GM19324 (cell line): Measurements from ENCODE around the gene CCM2L.

Experiments
- ATAC-seq: cut with Tn5 transposase; IDR thresholded peaks from one replicate; pipeline ENCODE4 v1.9.1; 2021; ENCODE audit warnings: mild to moderate bottlenecking, moderate library complexity; ENCODE audit not compliant: unreplicated experiment, low FRiP score

CCM2L gene

DNA sequence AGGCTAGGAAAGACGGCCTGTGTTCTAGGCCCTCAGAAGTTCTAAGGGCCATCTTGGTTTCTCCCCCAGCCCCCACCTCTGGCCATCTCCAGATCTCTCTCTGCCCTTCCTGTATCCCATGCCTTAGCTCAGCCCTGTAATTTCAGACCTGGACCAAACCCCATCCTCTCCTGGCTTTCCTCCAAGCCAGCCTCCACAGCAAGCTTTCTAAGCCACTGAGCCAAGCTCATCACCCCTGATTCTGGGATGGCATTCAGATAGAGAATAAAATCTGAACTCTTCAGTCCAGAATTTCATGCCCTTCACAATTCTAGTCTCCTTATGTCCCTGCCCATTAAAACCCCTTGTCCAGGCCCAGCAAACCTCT lies 18.9 kb upstream of the CCM2L start:
- ATAC-seq, result no peak

DNA sequence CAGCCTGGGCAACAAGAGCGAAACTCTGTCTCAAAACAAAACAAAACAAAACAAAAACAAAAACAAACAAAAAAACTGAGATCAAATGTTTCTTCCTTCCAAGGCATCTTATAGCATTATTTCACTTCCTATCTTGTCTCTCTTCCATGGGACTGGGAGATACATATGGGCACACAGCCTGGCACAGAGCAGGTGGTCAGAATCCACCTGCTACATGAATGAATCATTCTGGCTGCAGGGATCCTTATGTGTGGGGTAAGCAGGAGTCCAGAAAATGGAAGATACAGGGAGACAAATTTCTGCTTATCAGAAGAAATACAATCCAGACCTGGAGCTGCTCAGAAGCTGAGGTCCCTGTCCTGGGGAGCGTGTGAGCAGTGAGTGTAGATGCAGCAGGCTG lies 18.2 kb upstream of the CCM2L start:
- no peak for ATAC-seq

DNA sequence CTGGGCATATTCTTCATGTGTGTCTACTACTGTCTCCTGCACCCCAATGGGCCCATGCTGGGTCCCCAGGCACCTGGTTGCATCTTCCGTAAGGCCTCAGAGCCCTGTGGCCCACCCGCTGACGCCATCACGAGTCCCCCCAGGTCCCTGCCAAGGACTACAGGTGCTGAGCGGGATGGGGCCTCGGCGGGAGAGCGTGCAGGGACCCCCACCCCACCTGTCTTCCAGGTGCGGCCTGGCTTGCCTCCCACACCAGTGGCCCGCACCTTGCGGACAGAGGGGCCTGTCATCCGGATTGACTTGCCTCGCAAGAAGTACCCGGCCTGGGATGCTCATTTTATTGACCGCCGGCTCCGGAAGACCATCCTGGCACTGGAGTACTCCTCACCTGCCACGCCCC lies 13.2 kb upstream of the CCM2L start:
- ATAC-seq, result no peak

DNA sequence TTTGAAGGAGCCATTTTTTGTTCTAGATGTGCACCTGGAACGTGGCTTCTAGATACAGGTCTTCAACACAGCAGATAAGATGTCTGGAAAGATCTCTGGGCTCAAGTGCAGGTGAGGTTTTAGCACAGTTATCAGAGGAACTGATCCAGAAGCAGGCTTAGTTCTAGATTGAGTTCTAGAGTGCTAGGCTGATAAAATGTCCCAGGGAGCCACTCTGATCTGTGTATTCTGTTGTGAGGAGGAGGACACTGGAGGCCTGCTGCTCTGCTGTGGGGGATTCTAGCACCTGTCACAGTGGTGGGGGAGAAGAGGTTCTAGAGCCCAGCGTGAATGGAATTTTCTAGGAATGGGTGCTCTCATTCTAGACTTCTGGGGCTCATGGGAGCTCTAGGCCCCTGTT lies 12.0 kb upstream of the CCM2L start:
- ATAC-seq, result no peak

DNA sequence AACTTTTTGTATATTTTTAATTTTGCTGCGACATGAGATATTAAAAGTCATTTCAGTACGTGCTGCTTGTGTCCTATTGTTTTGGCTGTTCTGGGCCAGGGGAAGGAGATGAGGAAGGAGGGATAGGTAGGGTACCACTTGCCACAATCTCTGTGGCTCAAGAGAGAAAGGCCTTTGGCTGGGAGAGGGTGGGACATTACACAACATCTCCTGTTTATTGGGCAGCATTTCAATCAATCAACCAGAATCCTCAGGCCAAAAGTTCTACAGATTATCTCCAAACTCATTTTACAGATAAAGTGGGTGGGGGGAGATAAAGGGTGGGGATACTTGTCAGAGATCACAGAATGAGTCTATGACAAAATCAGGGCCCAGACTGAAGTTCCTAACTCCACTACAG lies 6.9 kb upstream of the CCM2L start:
- ATAC-seq, result no peak

DNA sequence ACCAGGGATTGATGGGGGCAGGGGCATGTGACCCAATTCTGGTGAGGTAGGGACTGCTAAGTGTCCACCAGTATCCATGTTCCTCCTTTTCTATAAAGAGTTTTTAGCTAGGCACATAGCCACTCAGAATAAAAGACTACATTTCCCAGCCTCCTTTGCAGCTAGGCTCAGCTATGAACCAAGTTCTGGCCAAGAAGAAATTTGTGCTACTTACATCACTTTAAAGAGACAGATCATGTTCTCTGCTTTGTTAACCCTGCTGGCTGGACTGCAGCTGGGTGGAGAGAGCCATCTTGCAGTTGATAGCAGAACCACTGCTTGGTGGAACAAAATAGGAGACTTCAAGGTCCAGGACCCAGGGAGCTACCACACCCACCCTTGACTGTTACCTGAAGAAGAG lies 5.3 kb upstream of the CCM2L start:
- no peak for ATAC-seq

DNA sequence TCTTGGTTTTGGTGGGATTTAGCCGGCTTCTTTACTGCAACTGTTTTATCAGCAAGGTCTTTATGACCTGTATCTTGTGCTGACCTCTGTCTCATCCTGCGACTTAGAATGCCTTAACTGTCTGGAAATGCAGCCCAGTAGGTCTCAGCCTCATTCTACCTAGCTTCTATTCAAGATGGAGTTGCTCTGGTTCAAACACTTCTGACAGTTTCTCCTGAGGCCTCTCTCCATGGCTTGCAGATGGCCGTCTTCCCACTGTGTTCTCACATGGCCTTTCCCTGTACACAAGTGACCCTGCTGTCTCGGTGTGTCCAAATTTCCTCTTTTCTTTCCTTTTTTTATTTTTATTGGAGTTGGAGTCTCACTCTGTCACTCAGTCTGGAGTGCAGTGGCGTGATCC lies 4.2 kb upstream of the CCM2L start:
- ATAC-seq, result no peak

DNA sequence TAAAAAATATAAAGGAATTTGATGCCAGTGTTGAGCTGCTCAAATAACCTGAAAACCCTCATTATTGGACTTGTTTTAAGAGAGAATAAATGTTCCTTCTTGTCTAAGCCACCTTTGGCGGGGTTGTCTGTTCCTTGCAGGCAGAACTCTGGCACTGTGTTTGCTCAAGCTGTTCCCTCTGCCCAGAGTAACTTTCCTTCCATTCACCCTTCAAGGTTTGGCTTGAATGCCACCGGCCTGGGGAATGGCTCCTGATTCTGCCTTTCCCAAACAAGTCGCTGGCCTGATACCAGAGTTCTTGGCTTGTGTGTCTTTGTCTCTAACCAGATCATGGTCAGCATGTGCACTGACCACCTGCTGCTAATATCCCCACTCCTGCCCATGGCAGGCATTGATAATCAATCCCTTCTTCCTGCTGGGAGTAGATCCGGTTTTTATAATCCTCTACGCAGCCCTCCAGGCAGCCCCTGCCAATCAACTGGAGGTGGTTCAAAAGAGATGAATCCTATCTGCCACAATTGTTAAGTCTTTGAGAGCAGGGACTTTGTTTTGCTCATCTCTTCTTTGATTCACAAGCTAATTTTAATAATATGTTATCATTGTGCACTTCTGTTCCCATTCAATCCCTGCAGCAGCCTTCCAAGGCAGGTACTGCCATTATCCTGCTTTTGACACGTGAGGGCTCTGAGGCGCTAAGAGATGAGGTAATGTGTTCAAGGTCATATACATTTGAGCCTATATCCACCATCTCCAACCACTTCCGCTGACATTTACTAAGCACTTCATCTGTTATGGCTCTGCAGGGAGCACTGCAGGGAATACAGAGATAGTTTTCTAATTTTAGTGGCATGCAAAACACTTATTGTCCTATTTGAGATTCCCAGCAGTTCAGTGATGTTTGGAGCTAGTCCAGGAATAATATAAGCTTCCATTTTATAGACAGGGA lies 3.1 kb upstream of the CCM2L start:
- ATAC-seq, result no peak

DNA sequence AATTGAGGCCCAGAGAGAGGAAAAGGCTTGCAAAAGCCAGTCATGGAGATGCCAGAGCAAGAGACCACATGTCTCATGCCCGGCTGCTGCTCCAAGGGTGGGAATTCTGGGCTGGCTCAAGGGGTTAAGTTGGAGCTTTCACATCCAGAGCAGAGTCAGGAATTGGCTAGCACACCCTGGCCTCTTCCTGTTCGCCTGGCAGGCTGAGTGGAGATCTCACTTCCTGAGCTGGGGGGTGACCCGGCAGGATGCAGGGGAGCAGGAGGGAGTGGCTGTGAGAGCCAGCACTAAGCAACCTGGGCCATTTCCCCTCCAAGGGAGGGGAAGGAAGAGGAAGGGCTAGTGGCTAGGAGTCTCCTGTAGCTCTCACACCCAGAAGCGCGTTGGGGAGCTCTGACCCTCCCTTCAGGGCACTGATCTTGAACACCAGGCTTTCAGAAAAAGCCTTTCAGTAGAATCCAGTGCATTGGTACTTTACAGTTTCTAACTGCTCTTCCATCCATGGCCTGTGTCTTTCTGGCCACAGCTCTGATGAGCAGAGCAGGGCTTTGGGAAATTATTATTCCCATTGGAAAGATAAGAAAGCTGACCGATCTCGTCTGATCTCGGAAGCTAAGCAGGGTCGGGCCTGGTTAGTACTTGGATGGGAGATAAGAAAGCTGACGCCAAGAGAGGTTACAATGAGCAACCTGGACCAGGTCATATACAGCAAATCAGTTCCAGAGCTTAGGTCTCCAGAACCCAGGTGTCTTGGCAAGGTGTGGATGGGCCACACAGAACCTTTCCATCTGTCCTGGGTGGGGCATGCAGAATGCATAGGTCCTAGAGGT lies 2.2 kb upstream of the CCM2L start:
- no peak for ATAC-seq

DNA sequence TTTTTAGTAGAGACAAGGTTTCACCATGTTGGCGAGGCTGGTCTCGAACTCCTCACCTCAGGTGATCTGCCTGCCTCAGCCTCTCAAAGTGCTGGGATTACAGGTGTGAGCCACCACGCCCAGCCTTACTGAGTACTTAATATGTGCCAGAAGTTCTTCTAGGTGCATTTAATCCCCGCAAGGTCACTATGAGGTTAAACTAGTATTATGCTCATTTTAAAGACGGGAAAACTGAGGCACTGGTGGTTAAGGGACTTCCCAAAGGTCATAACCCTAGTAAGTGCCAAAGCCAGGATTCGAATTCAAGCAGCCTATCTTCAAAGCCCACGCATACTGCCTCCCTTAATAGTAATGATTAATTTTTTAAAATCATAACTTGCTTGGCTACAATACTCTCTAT lies 674 bp upstream of the CCM2L start:
- ATAC-seq, result no peak

DNA sequence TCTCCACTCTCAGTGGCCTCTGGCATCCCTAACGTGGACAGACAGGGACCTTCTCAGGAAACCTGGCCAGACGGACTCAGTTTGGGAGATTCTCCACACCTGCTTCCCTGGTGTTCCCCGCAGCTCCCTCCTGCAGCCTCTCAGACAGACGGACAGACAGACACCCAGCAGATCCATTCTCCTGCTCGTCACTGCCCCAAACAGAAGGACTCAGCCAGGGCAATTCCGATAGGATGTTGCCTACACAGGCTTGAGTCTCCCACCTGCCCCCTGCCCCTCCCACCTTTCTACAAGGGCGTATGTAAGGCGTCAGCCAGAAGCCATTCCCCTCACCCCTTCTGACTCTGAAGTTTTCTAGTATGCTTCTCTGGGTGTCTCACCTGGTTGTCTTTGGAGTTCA lies 428 bp downstream of the CCM2L start:
- ATAC-seq, result no peak

DNA sequence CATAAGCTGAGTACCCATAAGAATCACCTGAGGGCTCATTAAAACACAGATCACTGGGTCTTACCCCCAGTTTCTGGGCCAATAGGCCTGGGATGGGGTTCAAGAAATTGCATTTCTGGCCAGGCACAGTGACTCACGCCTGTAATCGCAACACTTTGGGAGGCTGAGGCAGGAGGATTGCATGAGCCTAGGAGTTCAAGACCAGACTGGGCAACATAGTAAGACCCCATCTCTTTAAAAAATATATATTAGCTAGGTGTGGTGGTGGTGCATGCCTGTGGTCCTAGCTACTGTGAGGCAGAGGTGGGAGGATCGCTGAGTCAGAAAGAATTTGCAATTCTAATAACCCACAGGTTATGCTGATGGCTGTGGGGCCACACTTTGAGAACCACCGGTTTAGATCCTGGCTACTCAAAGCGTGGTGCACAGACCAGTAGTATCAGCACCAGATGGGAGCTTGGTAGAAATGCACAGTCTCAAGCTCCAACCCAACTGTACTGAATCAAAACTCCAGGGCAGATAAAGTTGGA lies 2.0 kb downstream of the CCM2L start:
- ATAC-seq, result no peak

DNA sequence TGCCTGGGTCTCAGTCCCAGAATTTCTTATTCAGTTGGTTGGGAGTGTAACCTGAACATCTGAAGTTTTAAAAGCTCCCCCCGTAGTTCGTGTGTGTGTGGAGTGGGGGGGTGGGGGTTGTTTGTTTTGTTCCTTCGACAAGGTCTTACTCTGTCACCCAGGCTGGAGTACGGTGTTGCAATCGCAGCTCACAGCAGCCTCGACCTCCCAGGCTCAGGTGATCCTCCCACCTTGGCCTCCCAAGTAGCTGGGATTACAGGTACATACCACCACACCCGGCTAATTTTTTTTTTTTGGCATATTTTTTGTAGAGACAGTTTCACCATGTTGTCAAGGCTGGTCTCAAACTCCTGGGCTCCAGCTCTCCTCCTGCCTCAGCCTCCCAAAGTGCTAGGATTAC lies 3.1 kb downstream of the CCM2L start:
- ATAC-seq, result no peak

DNA sequence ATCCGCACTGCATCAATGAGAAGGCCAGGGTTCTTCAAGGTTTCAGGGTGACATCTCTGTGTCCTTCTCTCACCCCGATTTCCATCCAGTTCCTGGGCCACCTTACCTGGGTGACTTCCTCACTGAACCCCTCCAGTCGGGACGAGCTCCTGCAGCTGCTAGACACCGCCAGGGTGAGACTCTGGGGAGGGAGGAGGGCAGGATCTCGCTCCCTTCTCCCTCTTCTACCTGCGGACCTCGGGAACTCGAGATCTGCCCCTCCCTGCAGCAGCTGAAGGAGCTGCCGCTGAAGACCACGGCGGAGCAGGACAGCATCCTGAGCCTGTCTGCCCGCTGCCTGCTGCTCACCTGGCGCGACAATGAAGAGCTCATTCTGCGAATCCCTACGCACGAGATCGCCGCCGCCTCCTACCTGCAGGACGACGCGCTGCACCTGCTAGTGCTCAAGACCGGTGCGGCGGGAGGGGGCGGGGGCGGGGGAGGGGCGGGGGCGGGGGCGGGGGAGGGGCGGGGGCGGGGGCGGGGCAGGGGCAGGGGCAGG lies 7.5 kb downstream of the CCM2L start:
- ATAC-seq, result no peak

DNA sequence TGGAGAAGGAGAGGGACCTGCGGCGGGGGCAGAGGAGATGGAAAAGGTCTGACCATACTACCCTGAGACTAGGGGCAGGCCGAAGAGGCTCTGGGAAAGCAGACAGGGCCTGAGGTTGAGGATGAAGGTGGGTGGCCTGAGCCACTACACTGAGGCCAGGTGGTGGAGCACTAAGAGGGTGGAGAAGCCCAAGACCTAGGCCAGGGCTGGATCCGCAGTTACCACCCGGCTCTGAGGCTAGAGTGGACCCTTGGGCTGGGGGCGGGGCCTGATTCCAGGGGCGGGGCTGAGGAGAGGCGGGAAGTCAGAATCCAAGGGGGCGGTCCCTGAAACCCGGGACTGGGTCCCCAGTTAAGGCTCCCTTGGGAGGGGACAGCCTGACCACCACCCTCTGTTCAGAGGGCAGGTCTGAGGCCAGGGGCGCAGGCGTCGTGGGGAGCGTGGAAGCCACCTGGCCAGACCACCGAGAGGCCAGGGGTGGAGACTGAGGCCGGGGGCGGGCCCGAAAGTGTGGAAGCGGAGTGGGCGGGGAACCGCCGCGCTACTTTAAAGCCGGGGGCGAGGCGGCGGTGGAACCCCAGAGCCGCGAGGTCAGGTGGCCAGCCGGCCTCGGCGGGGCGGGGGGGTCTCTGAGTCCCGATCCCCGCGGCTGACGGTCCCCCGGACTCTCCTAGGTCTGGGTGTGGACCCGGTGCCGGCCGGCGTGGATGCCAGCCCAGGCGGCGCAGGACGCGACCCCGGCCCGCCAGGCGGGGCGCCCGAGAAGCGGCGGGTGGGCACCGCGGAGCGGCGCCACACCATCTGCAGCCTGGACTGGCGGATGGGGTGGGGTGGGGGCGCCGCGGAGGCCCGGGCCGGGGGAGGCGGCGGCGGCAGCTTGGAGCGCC lies 8.3 kb downstream of the CCM2L start:
- ATAC-seq, result no peak

DNA sequence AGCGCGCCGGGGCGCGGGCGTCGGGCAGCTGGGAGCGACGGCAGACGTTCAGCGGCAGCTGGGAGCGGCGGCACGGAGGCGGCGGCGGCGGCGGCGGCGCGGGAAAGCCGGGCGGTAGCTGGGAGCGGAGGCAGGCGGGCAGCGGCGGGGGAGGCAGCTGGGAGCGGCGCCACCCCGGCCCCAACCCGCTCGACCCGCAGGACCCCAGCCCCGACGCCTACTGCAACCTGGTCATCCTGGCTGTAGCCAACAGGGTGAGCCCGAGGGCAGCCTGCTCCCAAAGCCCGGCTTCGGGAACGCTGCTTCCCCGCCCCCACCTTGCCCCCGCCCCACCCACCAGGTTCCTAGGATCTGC lies 8.9 kb downstream of the CCM2L start:
- no peak for ATAC-seq

DNA sequence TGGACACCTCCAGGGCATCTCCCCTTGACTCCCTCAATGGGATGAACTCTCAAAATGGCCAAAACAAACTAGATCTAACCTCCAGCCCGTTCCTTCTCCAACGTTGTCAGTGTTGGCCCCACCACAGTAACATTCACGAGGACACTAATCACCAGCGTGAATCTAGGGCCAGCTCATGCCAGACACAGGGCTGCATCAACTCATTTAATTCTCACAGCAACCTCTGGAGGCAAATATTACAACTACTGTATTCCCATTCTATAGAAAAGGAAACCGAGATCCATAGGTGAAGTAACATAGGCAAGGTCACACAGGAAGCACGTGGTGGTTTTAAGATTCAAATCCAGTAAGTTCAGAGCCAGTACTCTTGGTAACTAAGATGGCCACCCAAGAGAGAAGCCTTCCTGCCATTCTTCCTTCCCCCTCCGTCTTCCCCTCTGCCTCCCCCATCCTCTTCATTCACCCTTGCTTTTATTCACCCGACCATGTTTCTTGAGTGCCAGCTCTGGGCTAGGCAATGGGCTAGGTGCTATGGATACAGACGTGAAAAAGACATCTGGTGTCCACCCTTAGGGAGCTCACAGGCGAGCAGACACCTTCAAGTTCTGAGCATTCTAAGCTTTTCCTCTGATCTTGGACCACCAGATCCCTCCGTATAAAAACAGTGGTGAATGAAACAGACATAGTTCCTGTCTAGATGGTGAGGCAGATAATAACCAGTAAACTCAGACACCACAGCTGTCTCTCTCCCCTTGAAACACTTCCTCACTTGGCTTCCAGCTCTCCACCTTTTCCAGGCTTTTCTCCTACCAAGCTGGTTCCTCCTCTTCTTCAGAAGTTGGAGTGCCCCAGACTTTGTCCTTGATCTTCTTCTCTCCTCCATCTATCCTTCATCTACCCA lies 9.6 kb downstream of the CCM2L start:
- no peak for ATAC-seq

DNA sequence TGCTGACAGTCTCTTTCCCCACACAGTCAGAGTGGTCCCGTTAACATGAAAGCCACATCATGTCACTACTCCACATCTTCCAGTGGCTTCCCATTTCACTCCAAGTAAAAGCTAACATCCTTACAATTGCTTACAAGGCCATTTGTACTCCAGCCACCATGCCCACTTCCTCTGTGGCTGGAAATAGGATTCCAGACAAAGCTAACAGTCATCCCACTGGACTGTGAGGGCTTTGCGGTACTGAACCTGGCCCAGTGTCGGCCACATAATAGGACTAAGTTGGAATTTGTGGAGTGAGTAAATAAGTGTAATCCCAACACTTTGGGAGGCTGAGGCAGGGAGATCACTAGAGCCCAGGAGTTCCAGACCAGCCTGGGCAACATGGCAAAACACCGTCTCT lies 10.9 kb downstream of the CCM2L start:
- ATAC-seq, result no peak

DNA sequence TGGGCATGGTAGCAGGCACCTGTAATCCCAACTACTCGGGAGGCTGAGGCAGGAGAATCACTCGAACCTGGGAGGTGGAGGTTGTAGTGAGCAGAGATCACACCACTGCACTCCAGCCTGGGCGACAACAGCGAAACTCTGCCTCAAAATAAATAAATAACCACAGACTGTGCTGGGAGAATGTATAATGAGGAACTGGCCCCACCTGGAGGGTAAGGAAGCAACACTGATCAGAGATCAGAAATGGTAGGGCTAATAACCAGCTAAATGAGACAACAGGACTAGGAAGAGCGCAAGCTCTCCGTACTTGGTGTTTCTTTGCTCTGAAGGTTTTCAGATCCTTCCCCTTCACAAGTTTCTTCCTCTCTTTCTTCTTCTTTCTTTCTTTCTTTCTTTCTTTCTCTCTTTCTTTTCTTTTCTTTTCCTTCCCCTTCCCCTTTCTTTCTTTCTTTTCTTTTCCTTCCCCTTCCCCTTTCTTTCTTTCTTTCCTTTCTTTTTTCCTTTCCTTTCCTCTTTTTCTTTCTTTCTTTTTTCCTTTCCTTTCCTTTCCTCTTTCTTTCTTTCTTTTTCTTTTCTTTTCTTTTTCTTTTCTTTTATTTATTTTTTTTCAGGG lies 14.6 kb downstream of the CCM2L start:
- no peak for ATAC-seq
